Esophagus muscularis mucosa (tissue), 4 donors: Measurements from ENCODE around the gene PHLDA3. TPM values are rescaled to one million over a fixed set of nuclear protein-coding genes. Genes with fewer than 3 reads are reported as not detected.

ENCODE experiments used
- DNase-seq: peaks from one replicate; pipeline ENCODE4 v3.0.0-alpha.2; 2017; ENCODE audit errors: extremely low spot score
- H3K27ac ChIP-seq, 4 donors: fragments of 200-600 bp; sonication (generic); replicated peaks in 1 of 4; 1 replicate in 3 of 4; 2 replicates in 1 of 4; pipeline ENCODE4 v1.5.1; 2016 to 2019; ENCODE audit warnings: mild to moderate bottlenecking in 1 of 4
- H3K27me3 ChIP-seq, 4 donors: fragments of 200-600 bp; sonication (generic); one replicate each; pipeline versions ENCODE4 v1.5.1 to v1.6.0; 2016 to 2019
- H3K36me3 ChIP-seq, 4 donors: fragments of 200-600 bp; sonication (generic); one replicate each; pipeline ENCODE4 v1.5.1; 2016 to 2019
- H3K4me1 ChIP-seq, 4 donors: fragments of 200-600 bp; sonication (generic); one replicate each; pipeline ENCODE4 v1.5.1; 2016 to 2019
- H3K4me3 ChIP-seq, 4 donors: fragments of 200-600 bp; sonication (generic); 1 replicate in 2 of 4; 2 replicates in 2 of 4; pipeline ENCODE4 v1.5.1; 2016 to 2019; ENCODE audit warnings: mild to moderate bottlenecking in 4 of 4, moderate library complexity in 1 of 4
- H3K9me3 ChIP-seq, 4 donors: fragments of 200-600 bp; sonication (generic); 1 replicate in 3 of 4; 2 replicates in 1 of 4; pipeline ENCODE4 v1.5.1; 2016 to 2019
- CTCF ChIP-seq, 3 experiments: fragments of 200-600 bp in 2 of 3; fragments of 450-650 bp in 1 of 3; sonication (generic) in 2 of 3; IDR thresholded peaks; one replicate each; pipeline ENCODE4 v1.5.1; 2017 to 2019; ENCODE audit warnings: antibody characterized with exemption in 3 of 3, mild to moderate bottlenecking in 2 of 3, moderate library complexity in 1 of 3
- EP300 ChIP-seq: sonication (generic); formaldehyde crosslinking; IDR thresholded peaks from one replicate; pipeline ENCODE4 v1.6.1; 2017; ENCODE audit warnings: antibody characterized with exemption
- POLR2A ChIP-seq: fragments of 450-650 bp; IDR thresholded peaks from one replicate; pipeline ENCODE4 v1.6.1; 2017; ENCODE audit warnings: antibody characterized with exemption, moderate library complexity, mild to moderate bottlenecking, low read depth
- POLR2AphosphoS5 ChIP-seq, 2 donors: sonication (generic); formaldehyde crosslinking; IDR thresholded peaks; one replicate each; pipeline ENCODE4 v1.6.1; 2017; ENCODE audit warnings: antibody characterized with exemption in 2 of 2
- WGBS: methylation state at CpG from one replicate; pipeline ENCODE4 v1.1.5; 2018; 5-methylcytosine and 5-hydroxymethylcytosine counted together
- intact Hi-C: fragments of 100-400 bp; cut with DNase I; formaldehyde crosslinking; loops from one replicate; pipeline ENCODE4 v1.15.1; 2023
- total RNA-seq, 4 donors: library from RNA; depleted of rRNA; stranded (reverse); fragments of >200 nt; gene quantifications; one replicate each; pipeline versions ENCODE4 v1.1.0 to v1.2.1, GENCODE V29; 2016

PHLDA3 gene
- total RNA-seq, 4 donors from 2014 or later: 63.5 to 158 (median 106) TPM

GRCh38 chr1:201507360-201507675, 38.3 kb upstream of the PHLDA3 start:
- H3K9me3 ChIP-seq: no peaks in the 10 kb centered on the region
- H3K36me3 ChIP-seq: peaks cover 0 to 4% (median 1%) of the 10 kb centered on the region in 4 donors
- no peak for TF ChIP-seq POLR2A
- no peak for TF ChIP-seq EP300
- TF ChIP-seq CTCF (IDR thresholded peaks at IDR 0.05): no peak
- TF ChIP-seq POLR2AphosphoS5 (IDR thresholded peaks at IDR 0.05): no peak
- peak overlapping the region; percentile 93 to 99 (median 97) for H3K27ac ChIP-seq
- DNase-seq: no peak
- 21% methylated on average over 8 of the region's 11 CpGs for WGBS
- no peaks in the 10 kb centered on the region for H3K27me3 ChIP-seq
- H3K4me1 ChIP-seq: peaks cover 59 to 84% (median 81%) of the 10 kb centered on the region in 4 donors
- H3K4me3 ChIP-seq: peak overlapping the region; percentile 74 to 88 (median 80)
- intact Hi-C loops: no loop called here

GRCh38 chr1:201506557-201507359, 37.8 kb upstream of the PHLDA3 start, which contains the start of gene CSRP1:
CSRP1 (minus strand) TSS chr1:201507123; CDS start chr1:201496303, 10,820 bp downstream.
- Histone ChIP-seq H3K27ac (peak within 1 kb of the TSS; percentile 93 to 99 (median 97)), H3K4me3 (peak within 1 kb of the TSS; percentile 74 to 88 (median 80)), H3K4me1 (peaks cover 57 to 84% (median 81%) of the 10 kb centered on the region in 4 donors), H3K9me3 (no peaks in the 10 kb centered on the region), H3K27me3 (no peaks in the 10 kb centered on the region), H3K36me3 (peaks cover 0 to 4% (median 1%) of the 10 kb centered on the region in 4 donors)
- intact Hi-C loops: no loop called here
- 2% methylated on average over 17 of the region's 71 CpGs for WGBS
- TF ChIP-seq CTCF (IDR thresholded peaks at IDR 0.05) (no peak), POLR2A (peak; percentile 80), POLR2AphosphoS5 (IDR thresholded peaks at IDR 0.05) (peak in 1 of 2 donors; percentile 92), EP300 (no peak)
- peak; percentile 94 for DNase-seq

- Histone ChIP-seq H3K36me3 (peaks cover 0 to 4% (median 1%) of the 10 kb centered on the region in 4 donors), H3K4me1 (peaks cover 55 to 84% (median 81%) of the 10 kb centered on the region in 4 donors), H3K9me3 (no peaks in the 10 kb centered on the region), H3K27me3 (no peaks in the 10 kb centered on the region), H3K4me3 (peak overlapping the region; percentile 74 to 88 (median 80)), H3K27ac (peak overlapping the region; percentile 93 to 99 (median 97))
- DNase-seq: no peak
- TF ChIP-seq POLR2A (no peak), EP300 (no peak), CTCF (IDR thresholded peaks at IDR 0.05) (no peak), POLR2AphosphoS5 (IDR thresholded peaks at IDR 0.05) (no peak)
- intact Hi-C loops: no loop called here
- WGBS: 48% methylated on average over 3 of the region's 3 CpGs
Observed at GRCh38 chr1:201506092-201506491, 37.1 kb upstream of the PHLDA3 start.

GRCh38 chr1:201505503-201505890, 36.5 kb upstream of the PHLDA3 start:
- no peak for DNase-seq
- Histone ChIP-seq H3K9me3 (no peaks in the 10 kb centered on the region), H3K27me3 (no peaks in the 10 kb centered on the region), H3K4me3 (peak overlapping the region; percentile 74 to 88 (median 80)), H3K36me3 (peaks cover 0 to 4% (median 1%) of the 10 kb centered on the region in 4 donors), H3K27ac (peak overlapping the region; percentile 93 to 99 (median 97)), H3K4me1 (peaks cover 58 to 87% (median 86%) of the 10 kb centered on the region in 4 donors)
- TF ChIP-seq EP300: no peak
- peak in 1 of 2 donors; percentile 75 for TF ChIP-seq POLR2AphosphoS5 (IDR thresholded peaks at IDR 0.05)
- intact Hi-C loops: no loop called here
- WGBS: 11% methylated on average over 4 of the region's 4 CpGs

GRCh38 chr1:201504799-201505502, 36.0 kb upstream of the PHLDA3 start:
- intact Hi-C loops: no loop called here
- peak overlapping the region; percentile 74 to 88 (median 80) for H3K4me3 ChIP-seq
- no peak for DNase-seq
- H3K27me3 ChIP-seq: no peaks in the 10 kb centered on the region
- TF ChIP-seq CTCF (IDR thresholded peaks at IDR 0.05) (no peak), EP300 (no peak), POLR2A (peak; percentile 11), POLR2AphosphoS5 (IDR thresholded peaks at IDR 0.05) (no peak)
- peaks cover 64 to 93% (median 91%) of the 10 kb centered on the region in 4 donors for H3K4me1 ChIP-seq
- 46% methylated on average over 9 of the region's 9 CpGs for WGBS
- peak overlapping the region; percentile 93 to 99 (median 97) for H3K27ac ChIP-seq
- peaks cover 0 to 4% (median 1%) of the 10 kb centered on the region in 4 donors for H3K36me3 ChIP-seq
- no peaks in the 10 kb centered on the region for H3K9me3 ChIP-seq
